ENCODE measurements around the gene ATP13A4. TPM values are rescaled to one million over a fixed set of nuclear protein-coding genes. Genes with fewer than 3 reads are reported as not detected.

The ATP13A4 gene
- total RNA-seq, 3 donors from 2014 or later (not counting 1 experiment from before 2014, with no cell fraction given), result 1.3 to 3.9 (median 3.6) TPM

- Histone ChIP-seq H3K27me3 (ENCODE audit: control insufficient read depth, insufficient read depth, low read length) (no peaks in the 10 kb centered on the region), H3K9me3 (ENCODE audit: control insufficient read depth, insufficient read depth, low read length) (no peaks in the 10 kb centered on the region), H3K27ac (ENCODE audit: low read length) (no peak overlapping the region), H3K4me3 (ENCODE audit: low read length) (no peak overlapping the region), H3K4me1 (ENCODE audit: control insufficient read depth, insufficient read depth, low read length) (no peaks in the 10 kb centered on the region), H3K36me3 (ENCODE audit: control insufficient read depth, insufficient read depth, low read length) (no peaks in the 10 kb centered on the region)
- no peak for ATAC-seq
- DNase-seq, result no peak
- Mint-ChIP-seq H3K4me1 (no peaks in the 10 kb centered on the region), H3K27ac (no peak overlapping the region), H3K4me3 (no peak overlapping the region), H3K9me3 (no peaks in the 10 kb centered on the region), H3K27me3 (ENCODE audit: low read depth in 2 of 2) (peaks cover 0 to 2% of the 10 kb centered on the region in 2 donors), H3K36me3 (no peaks in the 10 kb centered on the region)
- whole genome bisulfite sequencing (ENCODE audit: insufficient coverage), result 67% methylated on average over 1 of the region's 2 CpGs
- intact Hi-C loops (cut with micrococcal nuclease), result no loop called here
- no peak for TF ChIP-seq CTCF (IDR thresholded peaks at IDR 0.05)
These were observed 38.7 kb downstream of the ATP13A4 start for GRCh38 chr3:193515966-193516365.

GRCh38 chr3:193510154-193510553 is 44.5 kb downstream of the ATP13A4 start:
- Histone ChIP-seq H3K9me3 (ENCODE audit: control insufficient read depth, insufficient read depth, low read length) (no peaks in the 10 kb centered on the region), H3K27me3 (ENCODE audit: control insufficient read depth, insufficient read depth, low read length) (no peaks in the 10 kb centered on the region), H3K4me1 (ENCODE audit: control insufficient read depth, insufficient read depth, low read length) (no peaks in the 10 kb centered on the region), H3K36me3 (ENCODE audit: control insufficient read depth, insufficient read depth, low read length) (no peaks in the 10 kb centered on the region), H3K4me3 (ENCODE audit: low read length) (no peak overlapping the region), H3K27ac (ENCODE audit: low read length) (no peak overlapping the region)
- Mint-ChIP-seq H3K4me1 (no peaks in the 10 kb centered on the region), H3K36me3 (no peaks in the 10 kb centered on the region), H3K27me3 (ENCODE audit: low read depth in 2 of 2) (peaks cover 0 to 3% of the 10 kb centered on the region in 2 donors), H3K27ac (no peak overlapping the region), H3K9me3 (peaks cover 0 to 2% of the 10 kb centered on the region in 2 donors), H3K4me3 (no peak overlapping the region)
- TF ChIP-seq CTCF (IDR thresholded peaks at IDR 0.05), result no peak
- 87% methylated on average over 11 of the region's 12 CpGs for WGBS (ENCODE audit: insufficient coverage)
- ATAC-seq (no peak), DNase-seq (no peak)
- intact Hi-C loops (cut with micrococcal nuclease), result no loop called here

- intact Hi-C loops (cut with micrococcal nuclease), result no loop called here
- Mint-ChIP-seq H3K27ac (no peak overlapping the region), H3K27me3 (ENCODE audit: low read depth in 2 of 2) (peaks cover 0 to 3% of the 10 kb centered on the region in 2 donors)
These were observed 45.4 kb downstream of the ATP13A4 start for GRCh38 chr3:193509103-193509965.

More at GRCh38 chr3:193509103-193509965, 45.4 kb downstream of the ATP13A4 start:
- no peaks in the 10 kb centered on the region for H3K4me1 ChIP-seq (ENCODE audit: control insufficient read depth, insufficient read depth, low read length)
- H3K9me3 ChIP-seq (ENCODE audit: control insufficient read depth, insufficient read depth, low read length), result no peaks in the 10 kb centered on the region
- 83% methylated on average over 2 of the region's 4 CpGs for WGBS (ENCODE audit: insufficient coverage)
- peaks cover 0 to 2% of the 10 kb centered on the region in 2 donors for H3K9me3 Mint-ChIP-seq
- no peaks in the 10 kb centered on the region for H3K36me3 ChIP-seq (ENCODE audit: control insufficient read depth, insufficient read depth, low read length)
- no peak overlapping the region for H3K27ac ChIP-seq (ENCODE audit: low read length)
- no peak for DNase-seq
- no peaks in the 10 kb centered on the region for H3K36me3 Mint-ChIP-seq
- no peak overlapping the region for H3K4me3 ChIP-seq (ENCODE audit: low read length)
- no peaks in the 10 kb centered on the region for H3K27me3 ChIP-seq (ENCODE audit: control insufficient read depth, insufficient read depth, low read length)
- no peaks in the 10 kb centered on the region for H3K4me1 Mint-ChIP-seq
- TF ChIP-seq CTCF (IDR thresholded peaks at IDR 0.05), result no peak
- H3K4me3 Mint-ChIP-seq, result no peak overlapping the region
- ATAC-seq, result no peak

Data from natural killer cell (primary cell).